Endometrial microvascular endothelial cells (primary cell): ENCODE measurements around the gene SACM1L. TPM values are rescaled to one million over a fixed set of nuclear protein-coding genes. Genes with fewer than 3 reads are reported as not detected.

Experiments used
- in situ Hi-C: cut with HindIII; loops from 2 replicates; pipeline ENCODE4 v1.10.0; 2017; ENCODE audit warnings: low sequenced_read_pairs, low pct_unique_long_range_greater_than_20kb; ENCODE audit errors: inconsistent ontology term
- total RNA-seq: library from RNA; depleted of rRNA; stranded (reverse); fragments of >200 nt; gene quantifications from one replicate; pipeline ENCODE4 v1.2.3, GENCODE V29; 2015; ENCODE audit errors: inconsistent ontology term

The SACM1L gene
- total RNA-seq, 1 donor from 2014 or later, result 39.1 TPM

DNA sequence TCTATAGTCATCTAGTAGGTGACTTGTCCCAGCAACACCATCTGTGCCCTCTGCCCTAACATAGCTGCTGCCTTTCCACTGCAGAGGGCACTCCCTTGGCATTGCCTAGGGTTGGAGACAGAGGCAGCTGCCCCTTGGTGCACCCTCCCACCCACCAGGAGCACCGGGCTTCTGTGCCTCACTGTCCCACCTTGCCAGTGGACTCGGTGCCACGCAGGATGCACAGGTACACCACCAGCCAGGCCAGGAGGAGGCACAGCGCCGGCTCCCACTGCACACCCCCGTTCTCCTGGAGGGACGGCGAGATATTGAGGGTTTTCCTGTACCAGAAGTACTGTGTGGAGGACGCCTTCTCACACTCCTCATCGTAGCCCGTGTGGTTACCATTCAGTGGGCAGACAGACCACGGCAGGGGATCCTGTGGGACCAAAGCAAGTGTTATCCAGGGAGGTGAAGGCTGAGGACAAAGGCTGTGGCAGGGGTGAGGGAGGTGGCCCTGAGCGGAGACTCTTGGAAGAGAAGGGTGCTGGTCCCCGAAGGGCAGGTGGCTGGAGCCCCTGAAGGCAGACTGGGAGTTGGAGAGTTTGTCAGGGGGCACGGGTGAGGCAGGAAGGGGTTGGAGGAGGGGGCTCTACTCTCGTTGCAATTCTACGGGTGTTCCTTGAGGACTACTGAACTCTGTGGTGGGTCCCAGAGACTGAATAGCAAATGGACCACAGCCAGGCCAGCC is 86.5 kb downstream of the SACM1L start:
- in situ Hi-C loops, result no loop called here

DNA sequence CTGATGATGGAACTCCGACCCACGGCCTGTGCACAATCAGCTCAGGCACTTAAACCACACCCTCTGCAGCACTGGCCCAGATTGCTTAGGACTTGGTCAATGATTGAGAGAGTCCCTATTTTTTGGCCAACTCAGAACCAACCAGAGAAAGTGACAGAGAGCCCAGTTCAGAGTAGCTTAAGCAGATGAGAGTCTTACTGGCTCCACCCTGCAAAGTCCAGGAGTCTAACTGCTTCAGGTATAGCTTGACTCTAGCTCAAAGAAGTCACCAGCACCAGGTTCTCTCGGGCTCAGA is 87.1 kb downstream of the SACM1L start:
- in situ Hi-C loops, result no loop called here

DNA sequence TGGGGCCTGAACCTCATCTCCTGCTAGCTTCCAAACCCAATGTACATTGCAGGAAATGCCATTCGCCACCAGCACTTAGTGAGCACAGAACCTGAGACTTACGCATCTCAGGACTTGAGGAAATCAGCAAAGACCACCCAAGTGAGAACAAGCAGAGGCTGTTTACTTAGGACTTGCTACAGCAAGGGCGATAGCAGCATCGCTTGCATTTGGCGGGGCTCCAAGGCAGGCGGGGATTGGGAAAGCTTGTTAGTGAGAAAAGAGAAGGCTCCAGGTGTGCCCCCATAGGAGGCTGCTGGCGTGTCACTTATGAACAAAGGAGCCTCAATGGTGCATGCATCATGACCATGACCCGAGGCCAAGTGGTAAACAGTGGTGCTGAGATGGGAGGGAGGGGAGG is 87.4 kb downstream of the SACM1L start:
- in situ Hi-C loops, result no loop called here

DNA sequence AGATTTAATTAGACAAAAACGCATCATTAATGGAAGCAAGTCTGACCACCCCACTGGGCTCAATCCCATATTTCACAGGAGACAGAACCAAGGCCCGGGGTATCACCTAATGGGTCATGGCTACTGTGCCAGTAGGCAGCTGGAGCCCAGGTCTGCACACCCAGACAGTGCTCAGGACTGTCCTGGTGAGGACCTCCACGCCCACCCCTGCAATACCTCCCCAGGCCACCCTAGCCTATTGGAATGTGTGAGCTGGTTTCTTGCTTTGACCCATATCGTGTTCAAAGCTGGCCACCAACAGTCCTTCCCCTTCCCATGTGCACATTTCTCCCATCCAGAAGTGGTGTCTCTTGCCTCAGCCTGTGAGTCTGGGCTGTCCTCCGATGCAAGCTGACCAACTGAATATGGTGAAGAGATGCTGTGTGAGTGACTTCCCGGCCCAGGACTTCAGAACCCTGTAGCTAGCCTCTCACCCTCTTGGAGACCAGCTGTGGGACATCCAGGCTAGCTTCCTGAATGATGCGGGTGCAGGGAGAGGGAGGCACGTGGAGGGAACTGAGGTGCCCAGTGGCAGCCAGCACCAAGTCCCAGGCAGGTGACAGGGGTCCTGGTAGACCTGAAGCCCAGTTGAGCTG is 88.0 kb downstream of the SACM1L start:
- in situ Hi-C loops, result no loop called here

DNA sequence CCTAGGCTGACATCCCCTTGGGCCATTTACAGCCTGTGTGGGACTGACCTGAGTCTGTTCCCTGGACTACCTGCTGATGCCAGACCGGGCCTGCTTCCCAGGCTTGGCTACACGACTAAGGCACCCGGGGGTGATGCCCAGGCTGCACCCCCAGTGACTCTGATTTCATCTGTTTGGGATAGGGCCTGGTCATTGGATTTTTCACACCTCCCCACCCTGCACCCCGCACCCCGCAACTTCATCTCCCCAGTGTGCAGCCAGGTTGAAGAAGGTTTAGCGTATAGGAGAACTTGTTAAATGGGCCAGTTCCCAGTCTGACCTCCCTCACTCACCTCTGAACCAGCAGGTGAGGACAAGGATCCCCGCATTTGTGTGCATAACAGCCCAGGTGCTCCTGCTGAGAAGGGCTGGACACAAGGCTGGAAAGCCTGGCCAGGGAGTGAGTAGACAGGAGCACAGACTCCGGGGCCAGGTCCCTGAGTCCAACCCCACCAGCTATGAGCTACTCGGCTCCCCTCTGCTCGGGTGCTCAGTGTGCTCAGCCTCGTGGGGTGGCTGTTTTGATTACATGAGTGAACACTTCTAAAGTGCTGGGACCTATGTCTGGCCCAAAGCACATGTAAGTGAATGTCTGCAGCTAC is 88.7 kb downstream of the SACM1L start:
- in situ Hi-C loops, result no loop called here

DNA sequence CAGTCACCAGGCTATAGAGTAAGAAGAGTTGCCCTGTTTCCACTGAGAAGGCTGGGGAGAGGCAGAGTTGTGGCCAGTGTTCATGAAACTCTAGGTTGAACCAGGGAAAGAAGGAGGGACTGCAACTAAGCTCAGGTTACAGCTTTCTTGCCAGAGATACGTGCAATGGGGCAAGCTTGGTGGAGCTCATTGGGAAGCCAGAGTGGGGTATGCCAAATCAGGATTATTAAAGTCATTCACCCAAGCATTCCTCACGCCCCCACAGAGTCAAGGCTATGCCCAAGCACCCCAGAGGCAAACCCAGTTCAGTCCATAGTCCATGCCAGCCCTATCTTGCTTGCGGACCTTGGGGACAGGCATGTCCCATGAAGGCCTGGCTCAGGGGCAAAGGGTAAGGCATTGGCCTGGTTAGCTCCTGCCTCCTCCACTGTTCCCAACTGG is 89.6 kb downstream of the SACM1L start:
- in situ Hi-C loops, result no loop called here

DNA sequence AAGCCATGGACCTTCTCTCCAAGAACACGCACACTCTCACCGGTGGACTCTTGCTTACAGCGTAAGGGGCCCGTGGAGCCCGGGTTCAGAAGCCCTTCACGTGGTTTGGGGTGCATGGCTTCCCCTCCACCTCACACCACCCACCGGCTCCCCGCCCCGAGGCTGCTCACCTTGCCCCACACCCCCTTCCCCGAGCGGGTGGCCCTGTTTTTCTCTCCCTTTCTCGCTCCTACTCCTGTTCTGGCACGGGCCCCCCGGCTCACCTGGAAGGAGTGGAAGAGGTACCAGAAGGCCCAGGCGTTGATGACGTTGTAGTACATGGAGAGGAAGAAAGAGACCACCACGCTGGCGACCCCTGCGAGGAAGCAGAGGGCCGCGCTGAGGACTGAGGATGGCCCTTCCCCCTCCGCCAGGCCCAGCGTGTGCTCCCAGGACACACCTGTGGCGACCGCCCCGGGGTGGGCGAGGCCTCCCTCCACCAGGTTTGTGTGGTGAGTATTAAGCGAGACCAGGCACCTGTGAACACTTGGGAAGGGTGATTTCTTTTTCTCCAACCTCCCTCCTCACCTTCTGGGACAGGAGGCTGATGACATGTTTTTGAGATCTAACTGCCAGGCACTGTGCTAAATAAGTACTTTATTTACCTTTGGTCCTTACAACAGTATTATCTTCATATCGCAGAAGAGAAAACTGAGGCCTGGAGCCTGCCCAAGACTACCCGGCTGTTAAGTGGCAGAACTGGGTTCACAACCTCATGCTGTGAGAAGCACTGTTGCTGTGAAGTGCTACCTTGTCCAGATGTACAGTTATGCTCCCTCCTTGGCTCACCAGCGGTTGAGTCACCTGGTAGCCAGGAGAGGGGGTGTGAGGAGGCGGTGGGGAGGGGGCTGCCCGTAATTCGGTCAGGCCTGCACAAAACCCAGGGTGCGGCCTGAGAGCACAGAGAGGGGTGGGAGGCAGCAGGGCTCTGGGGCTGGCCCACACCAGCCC is 90.8 kb downstream of the SACM1L start:
- in situ Hi-C loops, result no loop called here

DNA sequence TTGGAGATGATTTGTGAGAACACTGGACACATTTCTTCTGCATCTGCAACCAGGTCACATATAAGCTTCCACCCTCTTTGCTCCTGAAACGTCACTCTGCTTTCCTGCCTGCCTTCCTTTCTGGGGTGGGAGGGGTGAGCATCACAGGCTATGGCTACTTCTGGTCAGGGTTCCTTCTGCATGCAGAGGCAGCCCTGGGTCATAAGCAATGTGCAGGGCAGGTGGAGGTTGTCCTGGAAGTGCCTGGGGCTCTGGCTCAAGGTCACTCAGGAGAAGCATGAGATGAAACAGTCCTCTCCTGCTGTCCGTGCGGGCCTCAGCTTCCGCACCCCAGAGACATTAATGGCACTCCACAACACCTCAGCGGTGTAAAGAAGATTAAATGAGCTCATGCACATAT is 92.1 kb downstream of the SACM1L start:
- in situ Hi-C loops, result no loop called here

DNA sequence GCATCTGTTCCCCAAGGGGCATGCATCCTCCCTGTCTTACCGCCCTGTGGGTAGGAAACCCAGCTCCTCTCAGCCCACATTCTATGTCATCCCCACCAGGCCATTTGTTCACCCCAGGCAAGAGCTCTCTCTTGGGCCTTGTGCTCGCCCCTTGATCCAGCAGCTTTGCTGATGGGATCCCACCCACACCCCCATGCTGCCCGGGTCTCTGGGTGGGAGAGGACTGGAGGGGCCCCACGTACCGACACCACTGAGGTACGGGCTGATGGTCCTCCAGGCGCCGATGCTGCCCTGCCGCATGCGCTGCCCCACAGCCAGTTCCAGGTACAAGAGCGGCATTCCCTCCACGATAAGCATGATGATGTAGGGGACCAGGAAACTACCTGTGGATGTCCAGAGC is 92.6 kb downstream of the SACM1L start:
- in situ Hi-C loops, result no loop called here

DNA sequence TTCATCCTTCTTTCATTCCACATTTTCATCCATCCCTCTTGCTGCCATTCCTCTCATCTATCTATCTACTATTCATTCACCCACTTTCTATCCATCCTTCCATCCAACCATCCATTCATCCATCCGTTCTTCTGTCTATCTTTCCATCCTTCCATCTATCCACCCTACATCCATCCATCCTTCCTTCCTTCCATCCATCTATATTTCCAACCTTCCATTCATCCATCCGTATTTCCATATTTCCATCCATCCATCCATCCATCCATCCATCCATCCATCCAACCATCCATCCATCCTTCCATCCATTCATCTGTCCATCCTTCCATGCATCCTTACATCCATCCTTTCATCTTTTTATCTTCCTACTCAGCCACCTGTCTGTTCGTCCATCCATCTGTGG is 93.2 kb downstream of the SACM1L start:
- in situ Hi-C loops, result no loop called here

DNA sequence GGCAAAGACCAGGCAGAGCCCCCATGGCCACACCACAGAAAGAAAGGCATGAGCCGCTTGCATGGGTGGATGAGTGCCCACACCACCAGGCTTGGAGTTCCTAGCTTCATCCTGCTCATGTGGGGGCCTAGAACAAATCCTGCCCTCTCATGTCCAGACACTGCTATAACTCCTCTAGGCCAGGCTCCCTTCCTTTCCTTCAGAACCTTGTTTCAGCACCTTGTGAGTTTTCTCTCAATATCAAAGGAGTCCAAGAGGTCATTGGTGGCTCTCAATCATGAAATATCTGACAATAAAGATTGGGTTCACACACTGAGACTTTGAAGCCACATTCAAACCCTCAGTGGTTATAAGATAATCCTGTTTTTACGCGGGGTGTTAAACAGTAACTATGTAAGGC is 94.5 kb downstream of the SACM1L start:
- in situ Hi-C loops, result no loop called here

DNA sequence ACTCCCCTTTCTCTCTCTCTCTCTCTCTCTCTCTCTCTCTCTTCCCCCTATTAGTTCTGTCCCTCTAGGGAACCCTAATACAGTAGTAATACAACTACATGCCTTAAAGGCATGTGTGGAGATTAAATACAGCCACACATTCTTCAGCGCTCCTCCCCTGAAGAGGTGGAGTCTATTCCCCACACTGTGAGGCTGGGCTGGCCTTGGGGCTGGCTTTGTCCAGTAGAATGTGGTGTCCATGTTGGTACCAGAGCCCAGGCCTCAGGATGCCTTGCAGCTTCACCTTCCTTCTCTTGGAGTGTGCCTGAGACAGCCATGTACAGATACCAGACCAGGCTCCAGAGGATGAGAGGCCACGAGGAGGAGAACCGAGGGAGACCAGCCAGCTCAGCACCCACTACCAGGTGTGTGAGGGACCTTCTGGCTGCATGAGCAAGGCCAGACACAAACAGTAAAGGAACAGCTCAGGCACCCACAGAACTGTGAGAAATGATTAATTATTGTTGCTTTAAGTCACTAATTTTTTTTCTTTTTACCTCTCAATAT is 96.5 kb downstream of the SACM1L start:
- in situ Hi-C loops, result no loop called here

DNA sequence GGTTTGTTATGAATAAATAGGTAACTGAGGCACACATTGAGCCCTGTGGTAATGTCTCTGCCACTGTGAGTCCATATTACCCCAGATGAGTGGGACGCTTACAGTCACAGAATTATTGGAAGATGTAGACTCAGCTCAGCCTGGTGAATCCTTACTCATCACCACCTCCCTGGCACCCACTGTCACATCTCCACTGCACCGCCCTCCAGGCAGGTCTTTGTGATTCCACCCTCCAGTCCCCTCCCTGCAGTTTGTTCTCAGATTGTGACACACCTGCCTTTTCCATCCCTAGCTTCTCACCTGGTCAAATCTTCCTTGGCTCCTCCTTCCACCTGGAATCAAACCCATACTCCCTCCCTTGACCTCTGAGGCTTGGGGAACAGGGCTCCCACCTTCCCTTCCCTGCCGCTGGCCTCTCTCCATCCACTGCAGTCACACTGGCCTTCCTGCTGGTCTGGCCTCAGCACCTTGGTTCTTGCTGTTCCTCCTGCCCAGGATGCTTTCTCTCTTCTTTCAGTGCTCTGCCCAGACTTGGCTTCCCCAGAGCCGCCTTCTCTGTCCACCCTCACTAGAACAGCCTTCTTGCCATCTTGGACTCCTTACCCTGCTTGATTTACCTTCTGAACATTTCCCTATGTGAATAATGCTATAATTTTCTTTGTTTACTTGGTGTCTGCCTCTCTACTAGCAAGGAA is 97.8 kb downstream of the SACM1L start:
- in situ Hi-C loops, result no loop called here

DNA sequence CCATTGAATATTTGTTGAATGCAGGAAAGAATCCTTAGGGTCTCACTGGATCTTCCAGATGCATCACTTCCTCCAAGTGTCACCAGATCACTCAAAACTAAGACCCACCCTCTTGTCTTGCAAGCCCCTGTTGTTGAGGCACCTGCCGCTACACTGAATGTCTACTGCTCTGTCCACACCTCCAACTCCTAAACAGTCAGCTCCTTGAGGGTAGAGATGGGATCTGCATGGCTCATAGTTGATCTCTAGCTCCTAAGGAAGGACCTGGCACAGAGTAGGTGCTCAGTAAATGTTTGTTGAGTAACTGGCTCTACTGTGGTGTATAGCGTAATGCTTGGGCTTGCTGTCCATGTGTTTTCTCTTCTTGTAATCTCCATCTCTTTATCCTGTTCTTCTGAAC is 98.4 kb downstream of the SACM1L start:
- in situ Hi-C loops, result no loop called here

DNA sequence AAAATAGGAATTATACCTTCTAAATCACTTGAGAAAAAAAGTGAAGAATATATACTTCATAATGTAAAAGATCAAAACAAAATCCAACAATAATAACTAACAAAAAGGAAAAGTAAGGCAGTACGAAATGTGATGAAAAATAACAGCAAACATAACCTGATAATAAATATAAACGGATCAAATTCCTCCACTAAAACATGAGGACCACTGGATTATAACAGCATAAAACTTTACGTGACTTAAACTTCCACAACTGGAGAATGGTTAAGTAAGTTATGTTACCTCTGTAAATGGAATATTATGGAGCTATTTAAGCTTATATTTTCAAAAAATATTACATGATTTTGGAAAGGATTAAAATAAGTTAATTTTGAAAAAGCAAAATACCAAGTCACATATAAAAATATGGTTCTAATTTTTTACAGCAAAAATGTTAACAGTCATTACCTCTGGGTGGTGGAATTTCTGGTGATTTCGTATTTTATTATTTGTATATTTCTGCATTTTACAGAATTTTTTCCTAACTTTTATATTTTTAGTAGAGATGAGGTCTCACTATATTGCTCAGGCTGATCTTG is 100.1 kb downstream of the SACM1L start:
- in situ Hi-C loops, result no loop called here

DNA sequence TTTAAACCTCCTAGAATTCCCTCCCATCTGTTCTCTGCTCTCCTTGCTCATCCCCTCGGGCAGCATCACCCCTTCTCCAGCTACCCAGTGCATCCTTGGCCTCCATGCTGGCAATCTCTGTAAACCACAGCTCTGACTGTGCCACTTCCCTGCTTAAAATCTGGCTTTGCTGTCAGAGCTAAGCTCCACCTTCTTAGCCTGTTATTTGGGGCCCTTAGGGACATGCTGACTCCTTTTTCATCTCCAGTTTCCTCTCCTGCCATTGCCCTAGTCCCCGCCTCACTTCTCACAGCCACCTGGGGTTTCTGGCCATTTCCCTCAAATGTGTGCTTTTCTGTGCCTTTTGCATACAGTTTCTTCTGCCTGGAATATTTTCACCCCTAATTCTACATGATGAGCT is 101.4 kb downstream of the SACM1L start:
- in situ Hi-C loops, result no loop called here

DNA sequence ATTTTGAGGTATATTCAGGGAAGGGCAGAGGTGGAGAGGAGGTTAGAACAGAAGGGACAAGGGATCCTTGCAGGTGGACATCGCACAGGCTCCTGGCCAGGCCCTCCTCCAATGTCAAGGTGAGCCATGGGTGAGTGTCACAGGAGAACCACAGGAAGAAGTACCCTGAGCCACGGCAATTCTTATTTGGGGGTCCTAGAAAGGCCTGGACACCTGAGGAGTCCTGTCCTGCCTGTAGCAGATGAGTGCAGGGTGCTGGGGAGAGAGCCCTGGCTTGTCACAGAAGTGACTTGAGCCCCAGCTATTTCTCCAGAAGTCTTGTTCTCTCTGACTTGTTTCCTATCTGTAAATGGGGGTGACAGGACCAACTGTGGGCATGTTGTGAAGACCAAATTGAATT is 102.8 kb downstream of the SACM1L start:
- in situ Hi-C loops, result no loop called here

DNA sequence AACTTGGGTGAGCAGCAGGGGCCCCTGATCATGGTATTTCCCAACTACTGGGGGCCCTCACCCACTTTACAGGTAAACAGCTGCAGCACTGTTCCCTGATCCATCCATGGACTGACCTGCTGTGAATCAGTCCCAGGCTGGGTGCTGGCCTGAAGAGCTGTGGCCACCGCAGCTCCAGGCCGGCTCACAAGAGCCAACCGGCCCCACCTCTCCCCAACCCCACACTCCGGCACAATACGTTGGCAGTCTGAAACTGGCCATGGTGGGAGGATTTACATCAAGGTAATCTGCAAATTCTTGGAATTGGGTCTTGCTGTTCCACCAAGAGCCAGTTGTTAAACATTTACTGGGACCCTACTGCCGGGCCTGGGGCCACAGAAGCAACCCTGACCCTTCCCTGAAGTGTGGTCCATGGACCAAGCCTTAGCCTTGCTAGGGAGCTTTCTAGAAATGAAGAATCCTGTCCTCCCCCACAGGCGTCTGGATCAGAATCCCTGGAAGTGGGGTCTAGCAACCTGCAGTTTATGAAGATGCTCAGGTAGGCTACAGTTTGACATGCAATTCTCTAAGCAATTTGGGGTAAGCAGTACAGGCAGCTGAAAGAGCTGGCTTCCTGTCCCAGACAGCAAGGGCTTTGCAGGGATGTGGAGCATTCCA is 103.4 kb downstream of the SACM1L start:
- in situ Hi-C loops, result no loop called here
